GM10248 (cell line): ENCODE results near the gene MEIS1.

ENCODE experiments used
- CTCF ChIA-PET: fragments of 300-600 bp; sonication (Branson Sonifier 250); formaldehyde crosslinking; extraction: SDS; loops from one replicate; lab custom pipeline; 2021; ENCODE audit warnings: antibody characterized with exemption; lab: Yijun Ruan, JAX
- POLR2A ChIA-PET: fragments of 350-650 bp; sonication (Branson Sonifier 250); formaldehyde crosslinking; extraction: SDS; loops from one replicate; lab custom pipeline; 2020; ENCODE audit warnings: antibody characterized with exemption; lab: Yijun Ruan, JAX
- DNase-seq: peaks from one replicate; pipeline ENCODE4 v3.0.0; 2012; ENCODE audit errors: extremely low spot score
- CTCF ChIP-seq: IDR thresholded peaks from 2 replicates; pipeline ENCODE4 v1.5.1; 2012; ENCODE audit warnings: mild to moderate bottlenecking, low read depth; ENCODE audit errors: extremely low read depth, missing control alignments, control extremely low read depth

Gene MEIS1

GRCh38 chr2:66423391-66424124 lies 11.4 kb upstream of the MEIS1 start:
- DNase-seq: no peak
- no peak for TF ChIP-seq CTCF
- ChIA-PET POLR2A (no interaction called here), CTCF (interaction anchor here (1.3 kb wide), 1 partner anchor 10 kb away, joined by 5 read pairs; no protein-coding TSS in a partner anchor)

GRCh38 chr2:66426244-66427111 lies 8.4 kb upstream of the MEIS1 start:
- ChIA-PET POLR2A (no interaction called here), CTCF (interaction anchor here (1.3 to 2.3 kb wide), 2 partner anchors 37 to 1420 kb away, joined by 3 to 7 read pairs; no protein-coding TSS in a partner anchor)
- no peak for DNase-seq
- no peak for TF ChIP-seq CTCF

GRCh38 chr2:66427300-66427699 lies 7.6 kb upstream of the MEIS1 start:
- TF ChIP-seq CTCF: no peak
- ChIA-PET POLR2A (no interaction called here), CTCF (interaction anchor here (1.3 to 3.0 kb wide), 3 partner anchors 12 to 1419 kb away, joined by 3 to 15 read pairs (median 7); no protein-coding TSS in a partner anchor)
- DNase-seq: no peak

GRCh38 chr2:66428986-66429612 lies 5.8 kb upstream of the MEIS1 start:
- no peak for DNase-seq
- ChIA-PET CTCF (interaction anchor here (0.6 to 3.0 kb wide), 7 partner anchors 10 to 1611 kb away, joined by 3 to 15 read pairs (median 4); no protein-coding TSS in a partner anchor), POLR2A (no interaction called here)
- peak; percentile 73 for TF ChIP-seq CTCF

GRCh38 chr2:66429693-66430504 lies 5.0 kb upstream of the MEIS1 start:
- ChIA-PET POLR2A (no interaction called here), CTCF (interaction anchor here (1.7 to 3.0 kb wide), 3 partner anchors 9 to 16 kb away, joined by 3 to 15 read pairs (median 12); no protein-coding TSS in a partner anchor)
- no peak for DNase-seq
- no peak for TF ChIP-seq CTCF
